Stimulated activated CD4-positive, alpha-beta T cell treated with anti-CD3 and anti-CD28 coated beads, TNF-alpha, amount 100 ng/mL, for 4 hours (primary cell): Measurements from ENCODE around the gene ANKRD13C.

Experiments
- DNase-seq, 3 experiments: peaks; one replicate each; pipeline ENCODE4 v3.0.0-alpha.2; 2020; ENCODE audit warnings: low read depth in 3 of 3

Gene ANKRD13C

DNA sequence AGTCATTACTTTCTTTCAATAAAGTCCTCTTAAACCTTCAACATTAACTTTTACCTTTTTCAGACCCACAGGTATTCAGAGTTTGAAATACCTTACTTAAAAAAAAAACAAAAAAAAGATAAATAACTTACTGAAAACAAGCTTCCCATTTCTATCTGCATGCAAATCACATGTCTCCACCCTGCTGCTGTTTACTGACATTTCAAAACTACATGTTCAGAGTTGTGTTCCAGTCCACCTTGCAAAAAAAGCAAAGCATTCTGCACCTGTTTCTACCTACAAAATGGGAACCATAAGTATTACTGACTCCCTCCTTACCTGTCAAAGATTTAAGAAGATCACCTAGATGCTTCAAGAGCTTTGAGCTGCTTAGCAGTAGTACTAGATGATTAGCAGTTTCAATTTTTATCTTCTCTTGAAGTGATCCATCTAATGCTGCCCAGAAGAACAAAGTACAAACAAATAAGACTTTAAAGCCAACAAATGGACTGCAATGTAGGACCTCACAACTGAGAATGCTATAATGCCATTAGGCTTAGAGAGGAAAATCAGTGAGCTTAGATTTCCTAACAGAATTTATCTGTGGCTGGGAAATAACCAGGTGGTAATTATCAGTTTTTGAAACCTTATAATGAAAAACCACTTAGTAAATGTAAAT, 61.2 kb downstream of the ANKRD13C start:
- no peak for DNase-seq

GRCh38 chr1:70290218-70290617, 64.3 kb downstream of the ANKRD13C start:
- no peak for DNase-seq

GRCh38 chr1:70288166-70288565, 66.4 kb downstream of the ANKRD13C start:
- no peak for DNase-seq

DNA sequence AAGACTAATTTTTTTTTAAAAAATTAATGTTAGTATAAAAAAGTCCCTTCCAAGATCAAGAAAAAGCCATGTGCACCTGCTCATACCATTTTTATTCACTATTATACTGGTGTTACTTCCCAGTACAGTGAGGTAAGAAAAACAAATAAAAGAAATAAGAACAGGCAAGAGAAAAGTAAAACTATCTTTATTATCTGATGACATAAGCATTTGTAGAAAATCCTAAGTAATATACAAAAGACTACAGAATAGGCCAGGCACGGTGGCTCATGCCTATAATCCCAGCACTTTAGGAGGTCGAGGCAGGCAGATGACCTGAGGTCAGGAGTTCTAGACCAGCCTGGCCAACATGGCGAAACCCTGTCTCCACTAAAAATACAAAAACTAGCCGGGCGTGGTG, 68.1 kb downstream of the ANKRD13C start:
- DNase-seq = no peak

DNA sequence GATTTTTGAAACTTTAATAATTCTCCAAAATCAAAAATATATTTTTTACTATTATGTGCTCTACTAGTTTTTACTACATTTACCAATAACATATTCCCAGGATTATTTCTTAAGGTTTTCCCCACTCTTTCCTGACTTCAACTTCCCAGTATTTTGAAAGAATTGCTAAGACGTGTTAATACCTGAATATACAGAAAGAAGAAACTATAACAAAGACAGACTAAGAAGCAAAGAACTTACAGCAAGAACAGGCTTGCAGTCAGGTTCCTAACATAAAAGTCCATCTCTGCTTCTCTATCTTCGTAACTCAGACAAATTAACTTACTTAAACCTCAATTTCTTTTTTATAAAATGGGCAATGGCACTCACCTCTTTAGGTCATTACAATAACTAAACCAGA, 70.2 kb downstream of the ANKRD13C start:
- DNase-seq = no peak

GRCh38 chr1:70278710-70279109, 75.8 kb downstream of the ANKRD13C start:
- DNase-seq = no peak

DNA sequence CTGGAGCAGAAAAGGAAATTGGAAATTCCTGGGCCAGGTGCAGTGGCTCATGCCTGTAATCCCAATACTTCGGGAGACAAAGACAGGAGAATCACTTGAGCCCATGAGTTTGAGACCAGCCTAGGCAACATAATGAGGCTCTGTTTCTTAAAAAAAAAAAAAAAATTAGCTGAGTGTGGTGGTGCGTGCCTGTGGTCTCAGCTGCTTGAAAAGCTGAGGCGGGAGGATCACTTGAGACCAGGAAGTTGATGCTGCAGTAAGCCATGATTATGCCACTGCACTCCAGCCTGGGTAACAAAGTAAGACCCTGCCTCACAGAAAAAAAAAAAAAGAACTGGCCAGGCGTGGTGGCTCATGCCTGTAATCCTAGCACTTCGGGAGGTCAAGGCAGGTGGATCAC, 76.6 kb downstream of the ANKRD13C start:
- DNase-seq = no peak

DNA sequence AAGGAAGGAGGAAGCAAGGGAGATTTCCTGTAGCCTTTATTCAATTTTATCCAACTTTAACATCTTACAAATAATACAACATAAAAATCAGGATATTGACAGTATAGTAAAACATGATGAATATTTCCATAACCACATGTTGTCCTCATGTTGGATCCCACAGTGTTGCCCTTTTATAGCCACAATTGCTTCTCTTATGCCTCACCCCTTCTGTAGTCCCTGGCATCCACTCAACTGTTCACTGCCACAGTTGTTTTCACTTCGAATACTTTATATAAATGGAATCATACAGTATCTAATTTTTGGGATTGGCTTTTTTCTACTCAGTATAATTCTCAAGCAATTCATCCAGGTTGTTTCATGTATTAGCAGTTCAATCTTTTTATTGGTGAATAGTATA, 88.6 kb downstream of the ANKRD13C start:
- DNase-seq = no peak

- no peak for DNase-seq
Observed at GRCh38 chr1:70264839-70265238, 89.7 kb downstream of the ANKRD13C start.

GRCh38 chr1:70256664-70257063, 97.9 kb downstream of the ANKRD13C start:
- no peak for DNase-seq

- no peak for DNase-seq
Observed at GRCh38 chr1:70248729-70249128, 105.8 kb downstream of the ANKRD13C start.

- DNase-seq = no peak
Observed at GRCh38 chr1:70247768-70248167, 106.8 kb downstream of the ANKRD13C start.

DNA sequence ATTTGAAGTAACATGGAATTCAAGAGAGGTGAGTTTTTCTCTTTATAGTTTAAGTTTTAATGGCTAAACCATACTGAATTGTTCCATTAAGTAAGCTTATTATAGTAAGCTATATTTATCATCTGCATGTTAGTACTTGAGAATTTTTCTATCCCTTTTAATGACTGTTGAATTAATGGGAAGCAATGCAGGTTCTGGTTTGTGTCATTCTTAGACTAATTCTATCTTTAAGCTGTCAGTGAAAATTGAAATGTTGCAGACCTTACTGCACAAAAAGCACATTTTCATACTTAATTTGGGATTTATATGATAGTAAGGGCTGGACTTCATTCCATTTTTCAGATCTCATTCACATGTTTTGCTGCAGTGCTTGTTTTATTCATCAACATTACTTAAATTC, 107.4 kb downstream of the ANKRD13C start:
- DNase-seq = no peak

- no peak for DNase-seq
Observed at GRCh38 chr1:70239940-70240339, 114.6 kb downstream of the ANKRD13C start.

GRCh38 chr1:70234733-70235132, 119.8 kb downstream of the ANKRD13C start:
- DNase-seq = no peak

DNA sequence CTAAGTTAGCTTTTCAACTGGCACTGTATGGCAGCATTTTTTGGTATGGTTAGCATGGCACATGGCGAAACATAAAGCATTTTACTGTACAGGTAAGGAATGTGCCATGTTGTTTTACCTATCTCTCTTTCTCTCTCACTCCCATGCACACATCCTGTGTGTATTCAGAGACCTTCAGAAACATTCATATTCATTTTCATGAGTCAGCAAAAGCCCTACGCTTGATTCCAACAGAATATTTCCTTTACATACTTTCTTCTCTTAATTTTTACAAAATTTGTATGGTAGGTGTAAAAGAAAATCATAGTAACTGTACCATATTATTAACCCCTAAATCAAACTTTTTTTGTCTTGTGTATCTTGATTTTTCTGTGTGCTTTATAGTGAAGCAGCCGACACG, 123.0 kb downstream of the ANKRD13C start:
- no peak for DNase-seq

GRCh38 chr1:70228670-70229069, 125.9 kb downstream of the ANKRD13C start:
- no peak for DNase-seq

DNA sequence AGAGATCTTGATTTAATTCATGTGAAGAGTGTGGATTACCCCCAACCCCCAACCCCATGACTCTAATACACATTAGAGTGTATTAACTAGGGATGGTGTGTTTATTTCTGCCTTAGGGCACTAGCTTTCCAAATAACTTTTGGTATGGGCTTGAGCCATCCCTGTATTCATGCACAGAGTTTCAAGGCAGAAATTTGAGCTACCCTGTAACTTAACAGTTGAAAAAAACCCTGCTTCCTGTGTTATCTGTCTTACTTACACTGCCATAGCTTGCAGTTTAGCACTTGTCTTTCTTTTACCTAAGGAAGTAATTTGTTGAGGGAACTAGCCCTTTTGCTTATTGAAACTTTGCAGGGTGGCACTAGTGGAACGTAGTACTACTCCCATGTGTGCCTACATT, 127.1 kb downstream of the ANKRD13C start:
- no peak for DNase-seq

GRCh38 chr1:70224954-70225353, 129.6 kb downstream of the ANKRD13C start:
- DNase-seq = no peak

DNA sequence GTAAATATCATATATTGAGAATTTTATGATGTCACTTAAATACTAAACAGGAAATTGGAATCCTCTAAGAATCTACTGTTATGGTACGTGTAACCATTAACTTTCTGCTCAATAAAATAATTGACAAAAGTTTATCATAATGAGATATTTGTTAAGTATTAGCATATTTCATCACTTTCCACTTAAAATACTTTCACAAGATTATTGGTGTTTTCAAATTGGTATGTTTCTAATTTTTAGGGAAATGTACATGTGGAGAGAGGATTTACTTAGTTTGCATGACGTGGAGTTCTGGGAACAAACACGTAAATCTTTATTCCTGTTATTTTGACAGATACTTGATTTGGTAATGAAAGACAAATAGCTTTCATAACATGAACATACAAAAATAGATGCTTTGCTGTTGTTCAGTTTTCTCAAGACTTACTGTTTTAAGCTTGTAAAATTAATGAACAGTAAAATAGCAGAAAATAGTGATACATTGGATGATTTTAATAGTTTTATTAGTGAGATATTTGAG, 131.7 kb downstream of the ANKRD13C start:
- DNase-seq = no peak

DNA sequence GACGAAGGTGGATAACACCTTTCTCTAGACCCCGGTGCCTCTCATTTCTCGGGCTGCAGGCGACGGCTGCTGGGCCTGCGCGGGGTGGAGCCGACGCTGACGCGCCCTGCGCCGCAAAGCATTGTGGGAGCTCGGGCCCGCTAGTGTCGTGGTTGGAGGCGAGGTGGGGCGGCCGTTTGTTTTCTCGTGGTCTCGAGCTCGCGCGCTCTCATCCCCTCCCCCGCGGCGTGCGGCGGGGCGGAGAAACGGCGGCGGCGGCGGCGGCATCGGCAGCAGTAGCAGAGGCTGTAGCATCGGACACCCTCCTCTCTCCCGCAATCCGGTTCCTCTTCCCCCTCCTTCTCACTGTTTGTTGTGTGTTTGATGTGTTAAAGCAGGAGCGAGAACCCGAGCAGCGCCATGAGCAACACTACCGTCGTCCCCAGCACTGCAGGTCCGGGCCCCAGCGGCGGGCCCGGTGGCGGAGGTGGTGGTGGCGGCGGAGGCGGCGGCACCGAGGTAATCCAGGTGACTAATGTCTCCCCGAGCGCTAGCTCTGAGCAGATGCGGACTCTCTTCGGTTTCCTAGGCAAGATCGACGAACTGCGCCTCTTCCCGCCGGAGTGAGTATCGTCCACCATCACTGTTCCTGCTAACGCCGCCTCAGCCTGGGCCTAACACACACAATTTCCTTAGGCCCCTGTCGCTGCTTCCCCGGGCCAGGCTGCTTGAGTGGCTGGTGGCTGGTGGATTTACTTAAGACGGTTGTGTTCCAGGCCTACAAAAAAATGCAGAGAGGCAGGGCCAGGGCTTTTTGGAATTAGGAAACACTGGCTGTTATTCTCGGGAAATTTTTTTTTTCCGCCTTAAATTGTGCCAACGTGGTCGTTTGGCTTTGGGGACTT, 133.0 kb downstream of the ANKRD13C start, which contains the start of gene SRSF11:
Gene SRSF11, plus strand, starts transcription at position 143 of the 884 bp plus-strand sequence. Its CDS starts 257 bp downstream, at position 400.
- DNase-seq = peak; percentile 94 to 97 (median 95)

GRCh38 chr1:70220517-70221237, 133.8 kb downstream of the ANKRD13C start:
- DNase-seq = no peak
